Measurements from ENCODE around the gene CFAP45. TPM values are rescaled to one million over a fixed set of nuclear protein-coding genes. Genes with fewer than 3 reads are reported as not detected.
A peak's percentile ranks its signal among the peaks of the same experiment; 100 is the strongest.

CFAP45 gene
- total RNA-seq, 1 donor from 2014 or later: 0.64 TPM

- DNase-seq (ENCODE audit: low spot score): peak; percentile 95
Observed at GRCh38 chr1:159854693-159855192, 45.2 kb downstream of the CFAP45 start.

DNA sequence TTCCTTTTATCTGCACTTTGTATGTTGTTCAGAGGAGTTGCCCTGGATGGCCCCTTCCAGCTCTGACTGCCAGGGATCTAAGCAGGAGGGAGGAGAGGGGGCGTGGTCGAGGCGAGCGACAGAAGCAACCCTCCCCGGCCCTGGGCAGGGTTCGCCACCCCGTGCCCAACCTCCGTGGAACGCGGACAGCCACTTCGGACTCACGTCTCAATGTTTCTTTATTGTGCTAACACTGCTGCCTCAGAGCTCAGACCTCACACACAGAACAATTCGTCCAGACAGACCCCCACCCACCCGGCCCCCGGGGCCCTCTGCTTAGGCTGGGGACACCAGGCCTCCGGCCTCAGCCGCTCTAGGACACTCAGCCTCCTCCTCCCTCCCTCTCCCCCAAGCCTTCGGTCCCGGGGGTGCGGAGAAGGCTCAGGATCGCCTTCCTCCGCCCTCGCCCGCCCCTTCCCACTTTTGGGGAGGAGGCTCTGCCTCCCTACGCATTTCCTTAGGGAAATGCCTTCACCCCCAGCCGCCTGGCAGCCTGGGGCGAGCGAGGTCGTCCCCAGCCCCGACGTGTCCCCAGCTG is 45.8 kb downstream of the CFAP45 start:
- DNase-seq (ENCODE audit: low spot score): no peak

DNA sequence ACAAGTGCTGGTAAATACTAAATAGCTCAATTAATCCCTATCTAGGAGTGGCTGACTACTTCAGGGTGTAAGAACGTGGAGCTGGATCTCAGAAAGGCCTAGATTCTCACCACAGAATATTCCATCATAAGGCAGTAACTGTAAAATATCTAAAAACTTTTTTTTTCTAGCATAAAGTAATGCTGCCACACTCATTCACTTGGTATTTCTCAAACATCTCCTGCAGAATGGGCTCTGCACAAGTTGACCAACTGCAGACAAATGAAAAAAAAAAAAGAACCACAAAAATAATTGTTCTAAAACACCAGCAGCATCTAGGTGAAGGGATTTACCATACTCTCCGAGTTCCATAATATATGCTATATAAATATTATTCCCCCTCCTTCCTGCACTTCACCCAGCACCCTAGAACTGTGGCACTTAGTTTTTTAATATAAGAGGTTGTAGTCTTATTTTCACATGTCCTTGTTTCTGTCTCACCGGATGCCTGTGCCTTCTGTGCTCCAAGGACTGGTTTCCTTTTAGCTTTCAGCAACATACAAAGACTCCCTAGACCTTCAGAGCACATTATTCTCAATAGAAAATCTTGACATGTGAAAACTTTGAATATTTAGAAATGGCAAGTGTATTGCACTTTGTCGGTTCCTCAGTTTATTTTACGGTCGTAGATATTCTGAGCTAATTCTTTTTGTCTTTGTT is 46.4 kb downstream of the CFAP45 start:
- no peak for DNase-seq (ENCODE audit: low spot score)

GRCh38 chr1:159851407-159851806 is 48.6 kb downstream of the CFAP45 start:
- DNase-seq (ENCODE audit: low spot score): no peak

- no peak for DNase-seq (ENCODE audit: low spot score)
Observed at GRCh38 chr1:159849626-159850366, 50.2 kb downstream of the CFAP45 start.

DNA sequence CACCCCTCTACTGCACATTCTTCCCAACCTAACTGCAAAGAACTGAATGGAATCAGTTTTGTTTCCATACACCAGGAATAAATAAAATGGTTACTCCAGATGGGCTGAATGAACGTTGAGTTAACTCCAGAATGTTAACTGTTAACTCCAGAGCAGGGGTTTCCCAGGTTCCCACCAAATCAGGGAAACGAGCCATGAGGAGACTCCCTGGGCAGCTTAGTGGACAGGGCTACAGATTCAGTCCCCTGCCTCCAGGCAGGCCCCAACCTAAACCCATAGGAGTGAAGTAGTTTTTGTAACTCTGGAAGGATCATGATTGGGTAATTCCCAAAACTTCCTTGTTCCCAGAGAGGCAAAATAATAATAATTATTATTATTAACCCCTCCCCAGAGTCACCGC is 51.6 kb downstream of the CFAP45 start:
- DNase-seq (ENCODE audit: low spot score): no peak

DNA sequence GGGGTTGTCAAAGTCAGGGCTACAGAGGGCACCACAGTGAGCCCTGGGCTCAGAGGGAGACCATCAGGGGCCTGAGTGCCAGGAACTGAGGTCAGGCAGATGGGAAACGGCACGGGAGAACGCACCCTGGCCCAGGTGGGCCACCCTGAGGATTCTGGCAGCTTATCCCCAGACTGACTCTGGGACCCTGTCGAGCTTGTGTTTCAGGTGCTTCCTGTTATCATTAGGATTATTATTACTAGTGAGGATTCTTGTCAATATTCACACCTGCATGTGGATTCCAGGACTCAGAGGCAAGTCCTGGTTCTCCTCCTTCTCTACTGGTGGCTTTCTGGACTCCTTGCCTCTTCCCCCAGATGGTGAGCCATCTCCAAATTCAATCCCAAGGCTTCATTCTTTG is 52.7 kb downstream of the CFAP45 start:
- no peak for DNase-seq (ENCODE audit: low spot score)

DNA sequence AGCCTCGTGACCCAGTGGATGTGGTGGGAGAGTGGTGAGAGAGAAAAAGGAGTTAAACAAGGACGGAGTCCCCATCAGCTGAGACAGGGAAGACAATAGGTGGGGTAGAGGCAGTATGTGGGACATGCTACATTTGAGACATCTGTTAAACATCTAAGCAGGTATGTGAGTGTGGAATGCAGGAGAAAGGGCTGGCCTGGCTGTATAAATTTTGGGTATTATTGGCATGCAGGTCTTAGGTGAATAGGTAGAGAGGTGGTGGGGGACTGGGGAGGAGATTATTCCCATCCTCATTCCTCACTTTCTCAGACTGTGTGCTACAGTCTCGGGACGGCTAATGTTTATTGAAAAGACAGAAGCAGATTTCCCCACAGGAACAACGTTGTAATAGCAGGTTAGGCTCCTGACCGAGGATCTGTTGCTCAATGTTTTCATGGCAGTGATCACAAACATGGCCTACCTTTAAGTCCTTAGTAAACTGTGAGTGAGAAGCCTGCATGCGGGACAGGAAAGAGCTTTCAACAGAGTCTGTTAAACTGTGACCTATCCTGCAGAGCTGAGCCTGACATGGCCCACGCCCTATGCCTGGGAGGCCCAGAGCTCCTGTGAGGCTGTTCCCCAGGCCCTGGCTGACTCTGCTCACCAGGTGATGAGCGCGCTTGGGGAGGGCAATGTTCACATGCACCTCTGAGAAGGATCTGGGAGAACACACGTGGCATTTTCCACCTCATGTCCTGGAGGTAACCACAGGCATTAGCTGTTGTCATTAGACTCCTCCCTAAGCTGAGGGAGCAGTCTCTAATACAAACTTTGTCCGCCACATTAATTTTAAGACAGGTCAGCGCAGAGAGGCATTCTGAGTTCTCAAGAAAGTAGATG is 54.0 kb downstream of the CFAP45 start:
- DNase-seq (ENCODE audit: low spot score): no peak

DNA sequence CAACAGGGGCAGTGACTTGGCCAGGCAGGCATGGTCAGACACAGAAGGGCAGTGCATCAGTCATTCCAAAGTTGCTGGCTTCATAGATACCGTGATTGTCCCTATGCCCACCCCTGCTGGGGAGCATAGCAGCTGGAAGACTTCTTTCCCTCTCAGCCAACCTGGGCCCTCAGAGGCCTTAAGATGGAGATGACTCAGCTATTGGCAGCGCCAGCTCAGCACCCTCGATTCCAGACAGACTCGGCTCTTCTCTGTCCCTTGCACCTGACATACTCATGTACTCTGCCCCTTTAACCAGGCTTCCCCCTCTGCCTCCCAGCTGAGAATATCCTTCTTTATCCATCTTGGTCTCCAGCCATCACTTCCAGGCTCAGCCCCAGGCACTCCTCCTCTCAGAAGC is 56.5 kb downstream of the CFAP45 start:
- DNase-seq (ENCODE audit: low spot score): no peak

- no peak for DNase-seq (ENCODE audit: low spot score)
Observed at GRCh38 chr1:159841749-159842148, 58.2 kb downstream of the CFAP45 start.

GRCh38 chr1:159839116-159839849 is 60.7 kb downstream of the CFAP45 start:
- no peak for DNase-seq (ENCODE audit: low spot score)

DNA sequence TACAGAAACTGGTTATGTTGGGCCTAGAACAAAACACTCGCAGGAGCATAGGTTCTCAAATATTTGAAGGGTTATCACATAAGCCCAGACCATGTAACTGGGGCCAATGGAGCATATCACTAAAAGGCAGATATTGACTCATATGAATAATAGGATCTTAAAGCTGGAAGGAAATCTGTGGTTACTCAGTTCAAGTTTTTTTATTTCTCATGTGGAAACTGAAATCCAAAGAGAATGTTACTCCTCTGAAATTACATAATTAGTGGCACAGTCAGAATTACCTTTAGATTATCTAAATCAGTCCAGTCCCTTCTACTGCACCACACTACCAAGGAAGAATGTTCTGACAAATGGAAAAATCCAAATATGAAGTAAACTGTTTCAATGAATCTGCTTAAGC is 61.2 kb downstream of the CFAP45 start:
- no peak for DNase-seq (ENCODE audit: low spot score)

DNA sequence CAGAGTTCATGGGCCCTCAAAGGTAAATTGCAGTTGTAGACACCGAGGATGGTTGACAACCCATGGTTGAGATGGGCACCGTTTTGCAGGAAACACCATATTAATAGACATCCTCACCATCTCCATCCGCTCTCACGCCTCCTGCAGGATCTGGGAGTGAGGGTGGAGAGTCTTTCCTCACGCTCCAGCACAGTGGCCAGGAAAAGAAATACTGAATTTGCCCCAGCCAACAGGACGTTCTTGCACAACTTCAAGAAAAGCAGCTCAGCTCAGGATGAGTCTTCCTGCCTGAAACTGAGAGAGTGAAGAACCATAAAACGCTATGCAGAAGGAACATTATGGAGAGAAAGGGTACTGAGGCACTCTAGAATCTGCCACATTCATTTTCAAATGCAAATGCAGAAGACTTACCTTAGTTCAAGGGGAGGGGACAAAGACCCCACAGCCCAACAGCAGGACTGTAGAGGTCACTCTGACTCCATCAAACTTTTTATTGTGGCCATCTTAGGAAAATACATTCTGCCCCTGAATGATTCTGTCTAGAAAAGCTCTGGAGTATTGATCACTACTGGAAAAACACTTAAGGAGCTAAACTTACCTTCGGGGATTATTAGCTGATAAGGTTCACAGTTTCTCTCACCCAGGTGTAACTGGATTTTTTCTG is 64.0 kb downstream of the CFAP45 start:
- no peak for DNase-seq (ENCODE audit: low spot score)

DNA sequence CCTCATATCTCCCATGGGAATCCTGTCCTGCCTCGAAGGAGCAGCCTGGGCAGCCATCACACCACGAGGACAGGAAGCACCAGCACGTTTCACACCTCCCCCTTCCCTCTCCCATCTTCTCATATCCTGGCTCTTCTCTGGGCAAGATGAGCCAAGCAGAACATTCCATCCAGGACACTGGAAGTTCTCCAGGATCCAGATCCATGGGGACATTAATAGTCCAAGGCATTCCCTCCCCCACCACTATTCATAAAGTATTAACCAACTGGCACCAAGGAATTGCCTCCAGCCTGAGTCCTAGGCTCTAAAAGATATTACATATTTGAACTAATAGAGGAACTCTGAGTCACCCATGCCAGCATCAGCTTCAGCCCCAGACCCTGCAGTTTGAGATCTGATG is 64.6 kb downstream of the CFAP45 start:
- DNase-seq (ENCODE audit: low spot score): no peak

GRCh38 chr1:159832309-159832708 is 67.7 kb downstream of the CFAP45 start:
- DNase-seq (ENCODE audit: low spot score): no peak

- DNase-seq (ENCODE audit: low spot score): no peak
Observed at GRCh38 chr1:159831412-159832141, 68.4 kb downstream of the CFAP45 start.

DNA sequence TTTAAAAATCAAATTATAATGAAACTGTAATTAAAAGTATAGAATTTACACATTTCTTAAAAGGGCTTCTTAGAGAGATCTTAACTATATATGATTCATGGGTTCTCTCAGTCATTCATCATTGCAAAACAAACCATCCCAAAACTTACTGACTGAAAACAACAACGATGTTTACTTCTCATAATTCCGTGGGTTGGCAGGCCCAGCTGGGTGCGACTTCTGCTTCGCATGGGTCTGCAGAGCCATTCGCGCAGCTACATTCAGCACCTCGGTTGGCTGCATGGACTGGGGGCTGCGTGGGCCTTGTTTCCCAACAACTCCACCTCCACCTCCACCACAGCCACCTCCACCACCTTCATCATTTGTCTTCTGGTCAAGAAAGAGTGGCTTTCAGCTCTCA is 69.2 kb downstream of the CFAP45 start:
- DNase-seq (ENCODE audit: low spot score): no peak

GRCh38 chr1:159829822-159830465 is 70.0 kb downstream of the CFAP45 start:
- no peak for DNase-seq (ENCODE audit: low spot score)

- no peak for DNase-seq (ENCODE audit: low spot score)
Observed at GRCh38 chr1:159829273-159829634, 70.7 kb downstream of the CFAP45 start.
